GM12873 (cell line): ENCODE data around the gene JADE1.

Experiments
- CTCF ChIP-seq: IDR thresholded peaks from 2 replicates; pipeline ENCODE4 v1.5.1; 2012; ENCODE audit warnings: low read depth, mild to moderate bottlenecking, moderate library complexity, low read length, control low read depth; ENCODE audit not compliant: insufficient read depth; ENCODE audit errors: missing control alignments

The JADE1 gene

GRCh38 chr4:128848461-128848860, 39.0 kb downstream of the JADE1 start:
- no peak for TF ChIP-seq CTCF

- no peak for TF ChIP-seq CTCF
Observed at GRCh38 chr4:128850252-128850651, 40.8 kb downstream of the JADE1 start.

GRCh38 chr4:128853741-128854140, 44.2 kb downstream of the JADE1 start:
- TF ChIP-seq CTCF, result no peak

GRCh38 chr4:128854433-128854832, 44.9 kb downstream of the JADE1 start:
- no peak for TF ChIP-seq CTCF

GRCh38 chr4:128855621-128856020, 46.1 kb downstream of the JADE1 start:
- TF ChIP-seq CTCF, result no peak

GRCh38 chr4:128856246-128856645, 46.7 kb downstream of the JADE1 start:
- no peak for TF ChIP-seq CTCF

GRCh38 chr4:128858879-128859671, 49.6 kb downstream of the JADE1 start:
- TF ChIP-seq CTCF, result no peak
